Thyroid gland (tissue), 4 donors: ENCODE results near the gene DHCR24.

Experiments
- CTCF ChIP-seq, 6 experiments: fragments of 200-600 bp in 3 of 6; fragments of 450-650 bp in 3 of 6; sonication (generic) in 3 of 6; IDR thresholded peaks; one replicate each; pipeline ENCODE4 v1.5.1; 2016 to 2019; ENCODE audit warnings: antibody characterized with exemption in 6 of 6, mild to moderate bottlenecking in 2 of 6, inconsistent platforms in 1 of 6, moderate library complexity in 1 of 6
- POLR2A ChIP-seq, 2 donors: fragments of 450-650 bp; IDR thresholded peaks; one replicate each; pipeline ENCODE4 v1.6.1; 2017; ENCODE audit warnings: antibody characterized with exemption in 2 of 2, mild to moderate bottlenecking in 2 of 2, moderate library complexity in 1 of 2

- no peak for TF ChIP-seq CTCF (IDR thresholded peaks at IDR 0.05)
- TF ChIP-seq POLR2A (IDR thresholded peaks at IDR 0.05), result no peak
These were observed 15.0 kb downstream of the DHCR24 start for GRCh38 chr1:54872036-54872331.
